ENCODE measurements around the gene OSBPL7. TPM values are rescaled to one million over a fixed set of nuclear protein-coding genes. Genes with fewer than 3 reads are reported as not detected.

OSBPL7 gene
- total and polyA plus RNA-seq, 8 donors: 14.3 to 36.4 (median 19.0) TPM

- ATAC-seq (no peak), DNase-seq (no peak)
- H3K4me3 ChIP-seq: no peak overlapping the region
- H3K36me3 ChIP-seq: peaks cover 0 to 79% of the 10 kb centered on the region in 2 donors
- no peak overlapping the region for H3K27ac ChIP-seq
- intact Hi-C loops (cut with DNase I): no loop called here
- H3K4me1 ChIP-seq: peaks cover 10 to 15% of the 10 kb centered on the region in 2 donors
- H3K27me3 ChIP-seq: no peaks in the 10 kb centered on the region
- TF ChIP-seq CTCF (IDR thresholded peaks at IDR 0.05): no peak
- no peaks in the 10 kb centered on the region for H3K9me3 ChIP-seq
Observed at GRCh38 chr17:47816111-47816735, 5.4 kb downstream of the OSBPL7 start.

GRCh38 chr17:47815106-47815918 is 6.3 kb downstream of the OSBPL7 start:
- ATAC-seq: no peak
- intact Hi-C loops (cut with DNase I): no loop called here
- H3K36me3 ChIP-seq: peaks cover 0 to 86% of the 10 kb centered on the region in 2 donors
- H3K27me3 ChIP-seq: no peaks in the 10 kb centered on the region
- H3K4me3 ChIP-seq: no peak overlapping the region
- no peak for TF ChIP-seq CTCF (IDR thresholded peaks at IDR 0.05)
- H3K4me1 ChIP-seq: peaks cover 1 to 7% of the 10 kb centered on the region in 2 donors
- no peak overlapping the region for H3K27ac ChIP-seq
- no peaks in the 10 kb centered on the region for H3K9me3 ChIP-seq
- DNase-seq: no peak

- ATAC-seq: no peak
- Histone ChIP-seq H3K27me3 (no peaks in the 10 kb centered on the region), H3K36me3 (peaks cover 0 to 92% of the 10 kb centered on the region in 2 donors), H3K4me3 (no peak overlapping the region), H3K9me3 (no peaks in the 10 kb centered on the region), H3K4me1 (peaks cover 0 to 10% of the 10 kb centered on the region in 2 donors), H3K27ac (no peak overlapping the region)
- intact Hi-C loops (cut with DNase I): no loop called here
- TF ChIP-seq CTCF (IDR thresholded peaks at IDR 0.05): no peak
- DNase-seq: no peak
Observed at GRCh38 chr17:47813512-47814031, 8.0 kb downstream of the OSBPL7 start.

GRCh38 chr17:47813077-47813476 is 8.5 kb downstream of the OSBPL7 start:
- no peaks in the 10 kb centered on the region for H3K9me3 ChIP-seq
- intact Hi-C loops (cut with DNase I): no loop called here
- H3K4me3 ChIP-seq: no peak overlapping the region
- peaks cover 0 to 92% of the 10 kb centered on the region in 2 donors for H3K36me3 ChIP-seq
- no peak overlapping the region for H3K27ac ChIP-seq
- no peak for TF ChIP-seq CTCF (IDR thresholded peaks at IDR 0.05)
- DNase-seq (no peak), ATAC-seq (no peak)
- H3K27me3 ChIP-seq: no peaks in the 10 kb centered on the region
- peaks cover 0 to 10% of the 10 kb centered on the region in 2 donors for H3K4me1 ChIP-seq
